Sigmoid colon (tissue), 4 donors: ENCODE results near the gene SSC5D.

Experiments
- EP300 ChIP-seq, 4 donors: sonication (generic); formaldehyde crosslinking; IDR thresholded peaks; one replicate each; pipeline ENCODE4 v1.6.1; 2017; ENCODE audit warnings: antibody characterized with exemption in 4 of 4
- TF ChIP-seq, protein P1 (sequence below), 4 experiments: fragments of 450-650 bp in 3 of 4; fragments of 200-600 bp in 1 of 4; IDR thresholded peaks; one replicate each; pipeline ENCODE4 v1.5.1; 2016 to 2019; ENCODE audit warnings: antibody characterized with exemption in 4 of 4, mild to moderate bottlenecking in 3 of 4, moderate library complexity in 2 of 4

- TF ChIP-seq EP300 (IDR thresholded peaks at IDR 0.05) = no peak
- TF ChIP-seq, protein P1, sequence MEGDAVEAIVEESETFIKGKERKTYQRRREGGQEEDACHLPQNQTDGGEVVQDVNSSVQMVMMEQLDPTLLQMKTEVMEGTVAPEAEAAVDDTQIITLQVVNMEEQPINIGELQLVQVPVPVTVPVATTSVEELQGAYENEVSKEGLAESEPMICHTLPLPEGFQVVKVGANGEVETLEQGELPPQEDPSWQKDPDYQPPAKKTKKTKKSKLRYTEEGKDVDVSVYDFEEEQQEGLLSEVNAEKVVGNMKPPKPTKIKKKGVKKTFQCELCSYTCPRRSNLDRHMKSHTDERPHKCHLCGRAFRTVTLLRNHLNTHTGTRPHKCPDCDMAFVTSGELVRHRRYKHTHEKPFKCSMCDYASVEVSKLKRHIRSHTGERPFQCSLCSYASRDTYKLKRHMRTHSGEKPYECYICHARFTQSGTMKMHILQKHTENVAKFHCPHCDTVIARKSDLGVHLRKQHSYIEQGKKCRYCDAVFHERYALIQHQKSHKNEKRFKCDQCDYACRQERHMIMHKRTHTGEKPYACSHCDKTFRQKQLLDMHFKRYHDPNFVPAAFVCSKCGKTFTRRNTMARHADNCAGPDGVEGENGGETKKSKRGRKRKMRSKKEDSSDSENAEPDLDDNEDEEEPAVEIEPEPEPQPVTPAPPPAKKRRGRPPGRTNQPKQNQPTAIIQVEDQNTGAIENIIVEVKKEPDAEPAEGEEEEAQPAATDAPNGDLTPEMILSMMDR (IDR thresholded peaks at IDR 0.05) = no peak
These were observed 4.3 kb upstream of the SSC5D start for GRCh38 chr19:55483706-55484592.
